Caco-2 (cell line): ENCODE measurements around the gene CHERP. TPM values are rescaled to one million over a fixed set of nuclear protein-coding genes. Genes with fewer than 3 reads are reported as not detected.

Source experiments
- BruUV-seq: library from RNA; stranded (reverse); fragments of 400-500 nt; replicated peaks from 2 replicates; lab custom pipeline; 2021; lab: Mats Ljungman, UMichigan
- CTCF ChIA-PET: fragments of 300-600 bp; sonication (Branson Sonifier 250); formaldehyde crosslinking; loops from one replicate; lab custom pipeline; 2022; ENCODE audit warnings: antibody characterized with exemption; lab: Charles Lee
- POLR2A ChIA-PET: fragments of 300-600 bp; sonication (Branson Sonifier 250); formaldehyde crosslinking; loops from one replicate; lab custom pipeline; 2022; ENCODE audit warnings: antibody characterized with exemption; lab: Charles Lee
- DNase-seq, 2 experiments: peaks; one replicate each; pipeline versions ENCODE4 v3.0.0 to v3.0.0-alpha.2; 2020 to 2022
- H3K27me3 ChIP-seq: replicated peaks from 2 replicates; pipeline ENCODE4 v1.6.0; 2011; ENCODE audit warnings: low read length; ENCODE audit not compliant: control insufficient read depth, insufficient read depth
- H3K36me3 ChIP-seq: 2 replicates; pipeline ENCODE4 v1.5.1; 2011; ENCODE audit warnings: low read length; ENCODE audit not compliant: control insufficient read depth, insufficient read depth
- H3K4me1 ChIP-seq: fragments of 250-450 bp; sonication (Bioruptor Pico); 2 replicates; pipeline ENCODE4 v1.5.1; 2020; ENCODE audit warnings: mild to moderate bottlenecking
- H3K4me3 ChIP-seq: 2 replicates; pipeline ENCODE4 v1.5.1; 2011; ENCODE audit warnings: low read depth, mild to moderate bottlenecking, control low read depth, low read length
- H3K9me3 ChIP-seq: fragments of 250-450 bp; sonication (Bioruptor Pico); 2 replicates; pipeline ENCODE4 v1.5.1; 2020; ENCODE audit warnings: mild to moderate bottlenecking, moderate library complexity
- H3K27ac Mint-ChIP-seq: one replicate; pipeline ENCODE4 v1.8.0; 2022; ENCODE audit warnings: mixed read lengths; ENCODE audit not compliant: unreplicated experiment
- H3K27me3 Mint-ChIP-seq: one replicate; pipeline ENCODE4 v1.8.0; 2022; ENCODE audit warnings: mixed read lengths; ENCODE audit not compliant: insufficient read depth, unreplicated experiment
- H3K36me3 Mint-ChIP-seq: one replicate; pipeline ENCODE4 v1.8.0; 2022; ENCODE audit warnings: mild to moderate bottlenecking, mixed read lengths; ENCODE audit not compliant: insufficient read depth, unreplicated experiment
- H3K4me1 Mint-ChIP-seq: one replicate; pipeline ENCODE4 v1.8.0; 2022; ENCODE audit warnings: low read depth, mixed read lengths; ENCODE audit not compliant: unreplicated experiment
- H3K4me3 Mint-ChIP-seq: one replicate; pipeline ENCODE4 v1.8.0; 2022; ENCODE audit warnings: mild to moderate bottlenecking, moderate library complexity, mixed read lengths; ENCODE audit not compliant: unreplicated experiment
- H3K9me3 Mint-ChIP-seq: one replicate; pipeline ENCODE4 v1.8.0; 2022; ENCODE audit warnings: mixed read lengths; ENCODE audit not compliant: unreplicated experiment
- intact Hi-C: fragments of 100-400 bp; cut with micrococcal nuclease; formaldehyde crosslinking; loops from one replicate; pipeline ENCODE4 v1.10.0; 2022; ENCODE audit not compliant: unreplicated experiment
- total RNA-seq: library from RNA; stranded (reverse); gene quantifications from 2 replicates; pipeline ENCODE4 v1.2.3, GENCODE V29; 2022
- TF ChIP-seq, protein P1 (sequence below), 2 experiments: fragments of 200-600 bp in 1 of 2; IDR thresholded peaks; 1 replicate in 1 of 2; 2 replicates in 1 of 2; pipeline versions ENCODE4 v1.5.1 to v1.8.0; 2011 to 2022; ENCODE audit warnings: antibody characterized with exemption in 1 of 2, control low read depth in 1 of 2, inconsistent platforms in 1 of 2, low read depth in 1 of 2, low read length in 1 of 2, mild to moderate bottlenecking in 1 of 2, moderate library complexity in 1 of 2; ENCODE audit not compliant: insufficient read depth in 1 of 2, severe bottlenecking in 1 of 2, unreplicated experiment in 1 of 2

CHERP gene
- total RNA-seq, 1 experiment from 2014 or later, result 66.1 TPM

DNA sequence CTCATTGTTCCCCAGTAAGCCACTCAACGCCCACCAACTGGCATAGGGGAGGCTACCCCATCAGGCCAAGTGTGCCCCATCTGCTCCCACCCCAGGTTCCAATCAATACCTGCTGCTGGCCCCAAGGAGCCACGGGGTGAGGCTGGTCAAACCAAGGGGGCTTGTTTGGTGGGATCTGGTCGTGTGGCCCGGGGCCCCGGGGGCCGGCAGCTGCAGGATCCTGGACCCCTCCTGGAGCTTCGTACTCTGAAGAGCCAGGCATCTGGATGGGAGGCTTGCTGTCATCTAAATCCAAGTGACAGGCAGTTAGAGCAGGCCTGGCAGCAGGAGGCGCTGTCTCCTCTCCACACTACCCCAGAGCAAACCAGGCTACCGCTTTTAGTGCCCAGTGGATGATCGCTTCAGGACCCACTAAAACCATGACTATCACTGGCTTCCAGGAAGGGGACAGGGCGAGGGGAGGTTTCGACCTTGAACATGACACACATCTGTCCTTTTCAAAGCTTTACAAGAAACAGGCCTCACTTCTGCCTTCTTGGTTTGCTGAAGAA, 14.2 kb downstream of the CHERP start:
- Histone ChIP-seq H3K27me3 (no peaks in the 10 kb centered on the region), H3K4me3 (no peak overlapping the region), H3K9me3 (no peaks in the 10 kb centered on the region), H3K36me3 (peaks cover 9% of the 10 kb centered on the region; the same call in 1 of the 2 replicates), H3K4me1 (no peaks in the 10 kb centered on the region)
- ChIA-PET POLR2A (no interaction called here), CTCF (no interaction called here)
- DNase-seq, result no peak
- no peaks in the 10 kb centered on the region for H3K27me3 Mint-ChIP-seq
- peaks cover 94% of the 10 kb centered on the region for H3K36me3 Mint-ChIP-seq
- intact Hi-C loops, result no loop called here
- TF ChIP-seq, protein P1, sequence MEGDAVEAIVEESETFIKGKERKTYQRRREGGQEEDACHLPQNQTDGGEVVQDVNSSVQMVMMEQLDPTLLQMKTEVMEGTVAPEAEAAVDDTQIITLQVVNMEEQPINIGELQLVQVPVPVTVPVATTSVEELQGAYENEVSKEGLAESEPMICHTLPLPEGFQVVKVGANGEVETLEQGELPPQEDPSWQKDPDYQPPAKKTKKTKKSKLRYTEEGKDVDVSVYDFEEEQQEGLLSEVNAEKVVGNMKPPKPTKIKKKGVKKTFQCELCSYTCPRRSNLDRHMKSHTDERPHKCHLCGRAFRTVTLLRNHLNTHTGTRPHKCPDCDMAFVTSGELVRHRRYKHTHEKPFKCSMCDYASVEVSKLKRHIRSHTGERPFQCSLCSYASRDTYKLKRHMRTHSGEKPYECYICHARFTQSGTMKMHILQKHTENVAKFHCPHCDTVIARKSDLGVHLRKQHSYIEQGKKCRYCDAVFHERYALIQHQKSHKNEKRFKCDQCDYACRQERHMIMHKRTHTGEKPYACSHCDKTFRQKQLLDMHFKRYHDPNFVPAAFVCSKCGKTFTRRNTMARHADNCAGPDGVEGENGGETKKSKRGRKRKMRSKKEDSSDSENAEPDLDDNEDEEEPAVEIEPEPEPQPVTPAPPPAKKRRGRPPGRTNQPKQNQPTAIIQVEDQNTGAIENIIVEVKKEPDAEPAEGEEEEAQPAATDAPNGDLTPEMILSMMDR (IDR thresholded peaks at IDR 0.05; ENCODE audit: insufficient read depth in 1 of 2, low read depth in 1 of 2, low read length in 1 of 2, severe bottlenecking in 1 of 2, unreplicated experiment in 1 of 2), result peak in 1 of 2 experiments; percentile 37
- no peaks in the 10 kb centered on the region for H3K9me3 Mint-ChIP-seq
- H3K27ac Mint-ChIP-seq, result no peak overlapping the region
- H3K4me3 Mint-ChIP-seq, result no peak overlapping the region
- no TSS peak for BruUV-seq
- no peaks in the 10 kb centered on the region for H3K4me1 Mint-ChIP-seq

DNA sequence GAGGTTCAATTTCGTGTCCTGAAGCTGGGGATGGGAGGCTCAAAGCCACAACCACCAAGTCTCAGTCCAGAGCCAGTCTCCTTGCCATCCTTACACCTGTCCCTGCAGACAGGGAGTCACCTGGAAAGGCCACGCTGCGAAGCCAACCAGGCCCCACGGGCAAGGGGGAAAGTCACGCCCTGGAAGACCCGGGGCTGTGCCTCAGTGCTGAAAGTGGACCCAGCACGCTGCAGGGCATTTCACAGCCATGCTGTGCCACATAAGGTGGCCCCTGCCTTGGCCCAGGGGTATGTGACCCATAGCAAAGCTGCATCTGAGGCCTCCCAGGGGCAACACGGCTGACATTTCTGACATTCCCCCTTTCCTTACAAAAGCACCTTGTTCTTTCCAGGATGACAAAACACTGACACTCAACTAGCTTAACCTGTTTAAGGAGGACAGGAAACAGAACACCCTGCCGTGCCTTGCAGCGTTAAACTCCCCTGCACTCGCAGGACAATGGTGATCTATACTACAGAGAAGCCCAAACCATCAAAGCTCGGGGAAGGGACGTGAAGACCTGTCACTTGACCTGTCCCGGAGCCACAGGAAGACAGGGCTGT, 14.8 kb downstream of the CHERP start:
- H3K4me3 Mint-ChIP-seq, result no peak overlapping the region
- no peaks in the 10 kb centered on the region for H3K9me3 Mint-ChIP-seq
- POLR2A ChIA-PET, result no interaction called here
- peaks cover 97% of the 10 kb centered on the region for H3K36me3 Mint-ChIP-seq
- Histone ChIP-seq H3K4me3 (no peak overlapping the region), H3K27me3 (no peaks in the 10 kb centered on the region), H3K36me3 (peaks cover 9% of the 10 kb centered on the region; the same call in 1 of the 2 replicates), H3K4me1 (no peaks in the 10 kb centered on the region), H3K9me3 (no peaks in the 10 kb centered on the region)
- no peaks in the 10 kb centered on the region for H3K27me3 Mint-ChIP-seq
- CTCF ChIA-PET, result no interaction called here
- no peak overlapping the region for H3K27ac Mint-ChIP-seq
- no TSS peak for BruUV-seq
- H3K4me1 Mint-ChIP-seq, result no peaks in the 10 kb centered on the region
- DNase-seq, result no peak
- intact Hi-C loops, result no loop called here
- TF ChIP-seq, protein P1 (IDR thresholded peaks at IDR 0.05; ENCODE audit: insufficient read depth in 1 of 2, low read depth in 1 of 2, low read length in 1 of 2, severe bottlenecking in 1 of 2, unreplicated experiment in 1 of 2), result no peak

DNA sequence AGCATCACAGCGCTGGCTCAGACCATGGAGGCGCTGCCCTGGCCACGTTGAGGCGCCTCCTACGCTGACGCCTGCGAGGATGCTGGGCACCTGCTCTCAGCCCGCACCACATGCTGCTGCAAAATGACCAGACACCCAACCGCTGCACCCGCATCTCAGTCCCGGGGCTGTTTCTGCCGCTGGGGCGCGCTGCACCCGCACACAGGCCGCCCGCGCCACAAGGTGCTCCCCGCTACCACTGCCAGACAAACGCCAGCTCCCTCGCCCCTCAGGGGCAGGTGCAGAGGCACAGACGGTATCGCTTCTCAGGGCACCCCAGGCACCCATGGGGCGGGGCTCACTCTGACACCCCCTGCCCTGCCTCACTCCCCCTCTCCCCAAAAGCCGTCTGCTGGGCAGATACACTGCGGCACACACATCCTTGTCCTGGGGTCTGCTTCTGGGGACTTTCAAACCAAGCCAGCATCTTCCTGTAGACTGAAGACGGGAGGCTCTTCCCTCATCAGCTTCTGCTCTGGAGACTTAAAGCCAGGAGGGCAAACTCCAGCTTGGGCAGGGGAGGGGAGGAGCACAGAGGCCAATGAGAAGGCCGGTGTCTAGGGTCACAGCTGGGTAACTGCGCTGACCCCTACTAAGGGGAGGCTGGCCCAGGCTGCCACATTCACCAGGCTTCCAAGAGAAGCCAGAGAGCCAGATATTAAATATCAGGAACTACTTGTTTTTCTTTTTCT, 16.3 kb downstream of the CHERP start:
- Histone ChIP-seq H3K9me3 (no peaks in the 10 kb centered on the region), H3K36me3 (peaks cover 7% of the 10 kb centered on the region; the same call in 1 of the 2 replicates), H3K4me1 (no peaks in the 10 kb centered on the region), H3K4me3 (no peak overlapping the region), H3K27me3 (no peaks in the 10 kb centered on the region)
- ChIA-PET CTCF (no interaction called here), POLR2A (no interaction called here)
- no peak for DNase-seq
- TF ChIP-seq, protein P1 (IDR thresholded peaks at IDR 0.05; ENCODE audit: insufficient read depth in 1 of 2, low read depth in 1 of 2, low read length in 1 of 2, severe bottlenecking in 1 of 2, unreplicated experiment in 1 of 2), result no peak
- Mint-ChIP-seq H3K27me3 (no peaks in the 10 kb centered on the region), H3K4me3 (no peak overlapping the region), H3K9me3 (no peaks in the 10 kb centered on the region), H3K36me3 (peaks cover 97% of the 10 kb centered on the region), H3K27ac (no peak overlapping the region), H3K4me1 (no peaks in the 10 kb centered on the region)
- intact Hi-C loops, result no loop called here
- BruUV-seq, result no TSS peak
